ENCODE results near the gene FSHR. TPM values are rescaled to one million over a fixed set of nuclear protein-coding genes. Genes with fewer than 3 reads are reported as not detected.

Gene FSHR
- polyA plus RNA-seq, 1 donor (not counting 4 experiments of a cell fraction or from before 2014, with no cell fraction given), result not detected

GRCh38 chr2:48968011-48968410, 186.3 kb downstream of the FSHR start:
- TF ChIP-seq CTCF (optimal IDR thresholded peaks at IDR 0.05 in 1 of 3, IDR thresholded peaks at IDR 0.05 in 1 of 3, conservative IDR thresholded peaks at IDR 0.05 in 1 of 3; ENCODE audit: extremely low read depth in 1 of 3, insufficient read depth in 2 of 3, low read length in 3 of 3), result no peak
- TF ChIP-seq EZH2 (IDR thresholded peaks at IDR 0.05; ENCODE audit: low read length), result no peak
- dilution Hi-C loops (cut with MboI; ENCODE audit: extremely low pct_ligation_motif_present, low sequenced_read_pairs), result no loop called here
- no peak overlapping the region for H2AFZ ChIP-seq (ENCODE audit: control insufficient read depth, low read length)
- no peak overlapping the region for H3K9ac ChIP-seq (ENCODE audit: control insufficient read depth, extremely low read depth, insufficient read depth, low read length)
- DNase-seq (ENCODE audit: low read depth, low spot score) (no peak), FAIRE-seq (no peak)
- no peaks in the 10 kb centered on the region for H3K79me2 ChIP-seq (ENCODE audit: control insufficient read depth, insufficient read depth, low read length)
- no peak overlapping the region for H3K27ac ChIP-seq (ENCODE audit: control insufficient read depth, insufficient read depth, low read length)
- H3K27me3 ChIP-seq (ENCODE audit: control insufficient read depth, extremely low read depth, insufficient read depth, low read length), result no peaks in the 10 kb centered on the region
- H3K9me1 ChIP-seq (ENCODE audit: control insufficient read depth, extremely low read depth, insufficient read depth, low read length), result no peaks in the 10 kb centered on the region
- no peaks in the 10 kb centered on the region for H3K4me1 ChIP-seq (ENCODE audit: control insufficient read depth, extremely low read depth, insufficient read depth, low read length)
- no peak overlapping the region for H3K4me2 ChIP-seq (ENCODE audit: control insufficient read depth, extremely low read depth, insufficient read depth, low read depth, low read length)
- no peak overlapping the region for H3K4me3 ChIP-seq (ENCODE audit: control insufficient read depth in 2 of 3, extremely low read depth in 1 of 3, insufficient read depth in 2 of 3, low read depth in 1 of 3, low read length in 3 of 3)
- H3K36me3 ChIP-seq (ENCODE audit: control insufficient read depth in 2 of 2, extremely low read depth in 1 of 2, insufficient read depth in 2 of 2, low read length in 2 of 2), result no peaks in the 10 kb centered on the region
- H3K9me3 ChIP-seq (ENCODE audit: control insufficient read depth, low read depth, low read length), result no peaks in the 10 kb centered on the region
- H4K20me1 ChIP-seq (ENCODE audit: control insufficient read depth, extremely low read depth, insufficient read depth, low read length), result no peaks in the 10 kb centered on the region

- dilution Hi-C loops (cut with MboI; ENCODE audit: extremely low pct_ligation_motif_present, low sequenced_read_pairs), result no loop called here
- Histone ChIP-seq H4K20me1 (ENCODE audit: control insufficient read depth, extremely low read depth, insufficient read depth, low read length) (no peaks in the 10 kb centered on the region), H3K4me2 (ENCODE audit: control insufficient read depth, extremely low read depth, insufficient read depth, low read depth, low read length) (no peak overlapping the region), H3K4me1 (ENCODE audit: control insufficient read depth, extremely low read depth, insufficient read depth, low read length) (no peaks in the 10 kb centered on the region), H3K27me3 (ENCODE audit: control insufficient read depth, extremely low read depth, insufficient read depth, low read length) (no peaks in the 10 kb centered on the region), H3K4me3 (ENCODE audit: control insufficient read depth in 2 of 3, extremely low read depth in 1 of 3, insufficient read depth in 2 of 3, low read depth in 1 of 3, low read length in 3 of 3) (no peak overlapping the region), H2AFZ (ENCODE audit: control insufficient read depth, low read length) (no peak overlapping the region), H3K9me1 (ENCODE audit: control insufficient read depth, extremely low read depth, insufficient read depth, low read length) (no peaks in the 10 kb centered on the region), H3K79me2 (ENCODE audit: control insufficient read depth, insufficient read depth, low read length) (no peaks in the 10 kb centered on the region), H3K36me3 (ENCODE audit: control insufficient read depth in 2 of 2, extremely low read depth in 1 of 2, insufficient read depth in 2 of 2, low read length in 2 of 2) (no peaks in the 10 kb centered on the region), H3K9ac (ENCODE audit: control insufficient read depth, extremely low read depth, insufficient read depth, low read length) (no peak overlapping the region), H3K9me3 (ENCODE audit: control insufficient read depth, low read depth, low read length) (no peaks in the 10 kb centered on the region), H3K27ac (ENCODE audit: control insufficient read depth, insufficient read depth, low read length) (no peak overlapping the region)
- DNase-seq (ENCODE audit: low read depth, low spot score), result no peak
- no peak for FAIRE-seq
- TF ChIP-seq CTCF (optimal IDR thresholded peaks at IDR 0.05 in 1 of 3, IDR thresholded peaks at IDR 0.05 in 1 of 3, conservative IDR thresholded peaks at IDR 0.05 in 1 of 3; ENCODE audit: extremely low read depth in 1 of 3, insufficient read depth in 2 of 3, low read length in 3 of 3) (no peak), EZH2 (IDR thresholded peaks at IDR 0.05; ENCODE audit: low read length) (no peak)
Observed at GRCh38 chr2:48965204-48965603, 189.1 kb downstream of the FSHR start.
